Rectal smooth muscle tissue (tissue), 1 donor: ENCODE measurements around the gene TPD52L1.

Source experiments
- H3K27ac ChIP-seq: one replicate; pipeline ENCODE4 v1.7.0; 2013; ENCODE audit warnings: low read depth, low read length, inconsistent platforms
- H3K27me3 ChIP-seq: one replicate; pipeline ENCODE4 v1.7.0; 2013; ENCODE audit warnings: low read length; ENCODE audit not compliant: control insufficient read depth, insufficient read depth
- H3K36me3 ChIP-seq: one replicate; pipeline ENCODE4 v1.7.0; 2013; ENCODE audit warnings: low read length; ENCODE audit not compliant: control insufficient read depth, insufficient read depth
- H3K4me1 ChIP-seq: one replicate; pipeline ENCODE4 v1.7.0; 2013; ENCODE audit warnings: low read length; ENCODE audit not compliant: control insufficient read depth, insufficient read depth
- H3K4me3 ChIP-seq: one replicate; pipeline ENCODE4 v1.7.0; 2013; ENCODE audit warnings: low read length
- H3K9ac ChIP-seq: one replicate; pipeline ENCODE4 v1.7.0; 2013; ENCODE audit warnings: low read length

TPD52L1 gene

GRCh38 chr6:125258651-125259353 is 105.2 kb downstream of the TPD52L1 start:
- H3K27me3 ChIP-seq: no peaks in the 10 kb centered on the region
- no peaks in the 10 kb centered on the region for H3K4me1 ChIP-seq
- H3K36me3 ChIP-seq: no peaks in the 10 kb centered on the region
- no peak overlapping the region for H3K4me3 ChIP-seq
- H3K9ac ChIP-seq: no peak overlapping the region
- no peak overlapping the region for H3K27ac ChIP-seq

GRCh38 chr6:125259354-125259736 is 105.8 kb downstream of the TPD52L1 start:
- Histone ChIP-seq H3K36me3 (no peaks in the 10 kb centered on the region), H3K4me1 (no peaks in the 10 kb centered on the region), H3K9ac (no peak overlapping the region), H3K27ac (no peak overlapping the region), H3K27me3 (no peaks in the 10 kb centered on the region), H3K4me3 (no peak overlapping the region)

DNA sequence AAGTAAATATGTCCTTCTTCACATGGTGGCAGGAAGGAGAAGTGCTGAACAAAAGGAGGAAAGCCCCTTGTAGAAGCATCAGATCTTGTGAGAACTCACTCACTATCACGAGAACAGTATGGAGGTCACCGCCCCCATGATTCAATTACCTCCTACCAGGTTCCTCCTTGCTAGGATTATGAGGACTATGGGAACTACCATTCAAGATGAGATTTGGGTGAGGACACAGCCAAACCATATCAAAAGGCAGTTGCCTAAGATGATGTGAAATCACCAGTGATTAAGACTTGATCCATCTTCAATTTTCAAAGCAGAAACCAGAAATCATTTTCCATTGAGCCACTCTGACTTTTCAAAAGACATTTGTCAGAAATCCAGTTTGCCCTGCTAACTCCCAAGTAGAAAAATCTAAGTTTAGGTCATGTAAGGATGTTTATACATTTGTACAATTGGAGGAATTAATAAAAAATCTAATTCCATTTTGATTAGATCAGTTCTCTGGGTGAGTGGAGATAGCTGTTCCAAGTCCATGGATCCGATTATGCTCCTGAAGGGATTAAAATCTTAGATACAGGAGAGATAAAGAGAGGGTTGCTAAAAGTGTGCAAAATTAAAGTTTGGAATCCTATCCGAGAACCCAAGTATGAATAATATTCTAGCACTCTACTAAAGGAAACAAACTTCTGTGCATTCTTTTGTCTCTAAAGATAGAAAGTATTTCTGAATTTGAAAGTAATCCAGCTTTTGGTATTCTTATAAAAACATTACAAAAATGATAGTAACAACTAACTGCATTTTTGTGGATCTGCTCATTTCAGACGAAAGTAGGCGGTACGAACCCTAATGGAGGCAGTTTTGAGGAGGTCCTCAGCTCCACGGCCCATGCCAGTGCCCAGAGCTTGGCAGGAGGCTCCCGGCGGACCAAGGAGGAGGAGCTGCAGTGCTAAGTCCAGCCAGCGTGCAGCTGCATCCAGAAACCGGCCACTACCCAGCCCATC is 108.7 kb downstream of the TPD52L1 start:
- H3K27me3 ChIP-seq: no peaks in the 10 kb centered on the region
- H3K36me3 ChIP-seq: no peaks in the 10 kb centered on the region
- H3K9ac ChIP-seq: no peak overlapping the region
- H3K27ac ChIP-seq: no peak overlapping the region
- H3K4me1 ChIP-seq: no peaks in the 10 kb centered on the region
- no peak overlapping the region for H3K4me3 ChIP-seq

DNA sequence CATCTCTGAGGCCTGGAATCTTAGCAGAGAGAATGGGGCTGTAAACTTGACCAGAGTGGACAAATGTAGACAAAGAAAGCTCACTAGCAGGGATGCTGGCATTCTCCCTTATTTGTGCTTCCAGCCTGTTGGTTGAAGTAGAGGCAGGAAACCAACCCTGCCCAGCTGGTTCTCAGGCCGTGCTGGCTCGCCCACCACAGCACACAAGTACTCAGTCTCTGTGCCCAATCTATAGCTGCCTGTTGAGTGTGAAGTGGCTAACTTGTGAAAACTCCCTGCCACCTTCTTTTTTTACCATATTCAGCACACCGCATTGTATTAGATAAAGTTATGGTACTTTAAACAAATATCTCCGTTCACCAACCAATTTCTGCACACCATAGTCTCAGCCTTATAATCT is 110.9 kb downstream of the TPD52L1 start:
- H3K9ac ChIP-seq: no peak overlapping the region
- H3K36me3 ChIP-seq: no peaks in the 10 kb centered on the region
- H3K27ac ChIP-seq: no peak overlapping the region
- H3K4me1 ChIP-seq: no peaks in the 10 kb centered on the region
- no peaks in the 10 kb centered on the region for H3K27me3 ChIP-seq
- H3K4me3 ChIP-seq: no peak overlapping the region

- Histone ChIP-seq H3K36me3 (no peaks in the 10 kb centered on the region), H3K27ac (no peak overlapping the region), H3K4me3 (no peak overlapping the region), H3K9ac (no peak overlapping the region), H3K27me3 (no peaks in the 10 kb centered on the region), H3K4me1 (no peaks in the 10 kb centered on the region)
Measured at GRCh38 chr6:125267806-125268523, 114.4 kb downstream of the TPD52L1 start.

DNA sequence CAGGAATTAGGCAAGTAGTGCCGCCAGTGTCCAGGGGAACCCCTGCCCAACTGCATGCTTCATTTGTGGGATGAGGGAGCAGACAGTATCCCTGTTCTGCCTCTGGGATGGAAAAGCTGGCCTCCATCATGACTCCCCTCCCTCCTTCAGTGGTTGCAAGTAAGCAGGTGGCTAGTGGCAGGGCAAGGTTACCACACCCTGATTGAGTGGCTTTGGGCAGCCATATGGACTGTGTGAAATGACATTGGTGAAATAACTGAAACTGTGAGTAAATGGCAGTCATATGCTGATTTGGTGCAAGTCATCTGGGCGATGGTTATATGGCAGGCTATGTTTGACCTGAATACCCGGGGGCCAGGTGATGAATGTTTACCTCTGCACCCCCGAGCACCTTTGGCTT is 115.2 kb downstream of the TPD52L1 start:
- H3K4me3 ChIP-seq: no peak overlapping the region
- H3K27ac ChIP-seq: no peak overlapping the region
- H3K27me3 ChIP-seq: no peaks in the 10 kb centered on the region
- H3K4me1 ChIP-seq: no peaks in the 10 kb centered on the region
- H3K36me3 ChIP-seq: peaks cover 2% of the 10 kb centered on the region
- H3K9ac ChIP-seq: no peak overlapping the region

- no peak overlapping the region for H3K9ac ChIP-seq
- no peak overlapping the region for H3K27ac ChIP-seq
- H3K27me3 ChIP-seq: no peaks in the 10 kb centered on the region
- peaks cover 6% of the 10 kb centered on the region for H3K36me3 ChIP-seq
- no peak overlapping the region for H3K4me3 ChIP-seq
- H3K4me1 ChIP-seq: no peaks in the 10 kb centered on the region
Measured at GRCh38 chr6:125269328-125269985, 115.9 kb downstream of the TPD52L1 start.

- Histone ChIP-seq H3K27ac (no peak overlapping the region), H3K36me3 (peaks cover 6% of the 10 kb centered on the region), H3K4me3 (no peak overlapping the region), H3K9ac (no peak overlapping the region), H3K4me1 (no peaks in the 10 kb centered on the region), H3K27me3 (no peaks in the 10 kb centered on the region)
Measured at GRCh38 chr6:125270380-125270779, 116.8 kb downstream of the TPD52L1 start.

DNA sequence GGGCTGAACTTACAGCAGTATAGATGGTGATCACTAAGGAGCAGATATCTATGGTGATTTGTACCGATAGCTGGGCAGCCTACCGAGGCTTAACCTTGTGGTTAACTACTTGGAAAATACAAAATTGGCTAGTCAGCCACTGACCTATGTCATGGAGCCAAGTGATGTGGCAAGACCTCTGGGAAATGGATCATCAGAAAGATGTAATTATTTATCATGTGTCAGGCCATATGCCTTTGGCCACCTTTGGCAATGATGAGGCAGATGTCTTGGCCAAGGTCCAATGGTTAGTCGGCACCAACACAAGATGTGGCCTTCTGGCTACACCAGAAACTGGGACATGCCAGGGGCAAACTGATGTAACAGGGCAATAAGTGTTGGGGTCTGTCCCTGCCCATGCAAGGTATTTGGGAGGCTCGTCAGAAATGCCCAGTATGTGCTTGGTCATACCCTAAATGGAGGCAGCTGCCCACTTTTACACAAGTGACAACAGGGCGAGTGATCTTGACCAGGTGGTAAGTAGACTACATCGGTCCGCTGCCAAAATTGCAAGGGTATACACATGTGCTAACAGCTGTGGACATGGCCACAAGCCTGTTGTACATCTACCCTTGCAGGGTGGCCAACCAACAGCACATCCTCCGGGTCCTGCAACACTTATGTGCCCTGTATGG is 118.0 kb downstream of the TPD52L1 start:
- H3K4me3 ChIP-seq: no peak overlapping the region
- peaks cover 6% of the 10 kb centered on the region for H3K36me3 ChIP-seq
- H3K4me1 ChIP-seq: no peaks in the 10 kb centered on the region
- H3K27me3 ChIP-seq: no peaks in the 10 kb centered on the region
- H3K9ac ChIP-seq: no peak overlapping the region
- no peak overlapping the region for H3K27ac ChIP-seq

DNA sequence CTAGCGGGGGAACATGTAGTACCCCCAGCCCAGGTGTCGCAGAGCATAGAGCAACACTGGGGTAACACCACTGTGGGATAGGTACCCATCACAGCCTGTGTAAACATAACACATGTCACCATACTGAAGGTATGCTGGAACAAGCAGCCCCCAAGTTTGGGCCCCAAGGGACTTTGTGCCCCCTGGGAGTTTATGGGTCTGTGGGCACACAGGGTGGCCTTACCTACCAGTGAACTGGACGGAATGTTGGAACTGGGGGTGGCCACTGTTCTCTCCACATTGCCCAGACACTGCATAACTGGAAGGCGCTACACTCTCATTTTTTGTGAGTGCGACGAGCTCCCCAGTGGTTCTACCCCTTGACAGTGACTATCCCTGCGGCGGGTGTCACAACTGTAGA is 119.7 kb downstream of the TPD52L1 start:
- Histone ChIP-seq H3K27me3 (no peaks in the 10 kb centered on the region), H3K4me1 (no peaks in the 10 kb centered on the region), H3K27ac (no peak overlapping the region), H3K4me3 (no peak overlapping the region), H3K36me3 (peaks cover 6% of the 10 kb centered on the region), H3K9ac (no peak overlapping the region)

DNA sequence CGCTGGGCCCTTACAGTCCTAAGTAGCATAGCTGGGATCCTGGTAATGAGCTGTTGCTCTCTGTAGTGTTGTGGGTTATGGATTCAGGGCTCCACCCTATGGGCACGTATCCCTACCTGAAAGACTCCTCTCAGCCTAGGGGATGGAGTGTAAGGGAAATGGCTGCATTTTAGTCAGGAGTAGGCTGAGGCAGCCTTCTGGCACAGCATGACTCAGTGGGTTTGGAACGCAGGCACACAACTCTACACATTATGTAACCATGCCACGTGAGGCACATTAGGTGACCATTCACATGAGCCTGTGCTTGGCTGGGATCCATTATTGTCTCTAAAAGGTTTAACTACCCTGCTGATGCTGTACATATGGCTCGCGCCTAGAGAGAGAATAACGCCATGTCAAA is 120.4 kb downstream of the TPD52L1 start:
- H3K27ac ChIP-seq: no peak overlapping the region
- H3K9ac ChIP-seq: no peak overlapping the region
- no peak overlapping the region for H3K4me3 ChIP-seq
- H3K36me3 ChIP-seq: peaks cover 6% of the 10 kb centered on the region
- H3K27me3 ChIP-seq: no peaks in the 10 kb centered on the region
- no peaks in the 10 kb centered on the region for H3K4me1 ChIP-seq
